GM19240 (cell line): ENCODE results near the gene TTC27.
A peak's percentile ranks its signal among the peaks of the same experiment; 100 is the strongest.
"Not testable (repeated sequence)": the region's sequence is repeated elsewhere in the genome, so short reads cannot be mapped to it uniquely, and the experiment has no call there.

Source experiments
- DNase-seq: peaks from one replicate; pipeline ENCODE4 v3.0.0; 2011; ENCODE audit warnings: low spot score; ENCODE audit not compliant: insufficient read length

TTC27 gene

DNA sequence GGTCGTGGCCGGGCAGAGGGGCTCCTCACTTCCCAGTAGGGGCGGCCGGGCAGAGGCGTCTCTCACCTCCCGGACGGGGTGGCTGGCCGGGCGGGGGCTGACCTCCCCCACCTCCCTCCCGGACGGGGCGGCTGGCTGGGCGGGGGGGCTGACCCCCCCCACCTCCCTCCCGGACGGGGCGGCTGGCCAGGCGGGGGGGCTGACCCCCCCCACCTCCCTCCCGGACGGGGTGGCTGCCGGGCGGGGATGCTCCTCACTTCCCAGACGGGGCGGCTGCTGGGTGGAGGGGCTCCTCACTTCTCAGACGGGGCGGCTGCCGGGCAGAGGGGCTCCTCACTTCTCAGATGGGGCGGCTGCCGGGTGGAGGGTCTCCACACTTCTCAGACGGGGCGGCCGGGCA, 126.8 kb downstream of the TTC27 start:
- not testable (repeated sequence) for DNase-seq

DNA sequence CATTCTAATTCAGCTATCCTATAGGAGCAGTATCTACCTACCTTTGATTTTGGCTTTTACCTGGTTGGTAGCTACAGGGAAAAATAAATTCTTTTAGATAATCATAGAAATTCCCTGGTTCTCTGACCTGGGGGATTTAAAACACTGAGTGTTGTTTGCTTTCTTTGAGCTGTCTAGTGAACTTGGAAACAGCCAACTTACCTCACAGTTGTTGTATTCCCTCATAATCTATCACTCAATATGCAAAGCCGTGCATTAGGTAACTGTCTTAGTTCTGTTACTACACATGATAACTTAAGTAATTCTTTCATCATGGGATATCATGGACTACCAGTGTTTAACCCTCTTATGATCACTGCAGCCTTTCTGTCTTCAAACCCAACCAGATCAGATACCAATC, 127.8 kb downstream of the TTC27 start:
- DNase-seq: no peak

GRCh38 chr2:32756074-32756727, 128.4 kb downstream of the TTC27 start:
- no peak for DNase-seq

DNA sequence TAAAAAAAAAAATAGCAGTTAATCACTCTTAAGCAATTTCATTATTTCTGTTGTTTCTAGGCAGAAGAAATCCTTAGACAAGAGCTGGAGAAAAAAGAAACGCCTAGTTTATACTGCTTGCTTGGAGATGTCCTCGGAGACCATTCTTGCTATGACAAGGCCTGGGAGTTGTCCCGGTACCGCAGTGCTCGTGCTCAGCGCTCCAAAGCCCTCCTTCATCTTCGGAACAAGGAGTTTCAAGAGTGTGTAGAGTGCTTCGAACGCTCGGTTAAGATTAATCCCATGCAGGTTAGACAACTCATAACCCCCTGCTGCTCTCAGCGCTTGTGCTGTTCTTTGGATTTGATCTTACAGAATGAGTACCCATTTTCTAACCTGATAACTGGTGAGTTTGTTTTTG, 130.4 kb downstream of the TTC27 start:
- no peak for DNase-seq

DNA sequence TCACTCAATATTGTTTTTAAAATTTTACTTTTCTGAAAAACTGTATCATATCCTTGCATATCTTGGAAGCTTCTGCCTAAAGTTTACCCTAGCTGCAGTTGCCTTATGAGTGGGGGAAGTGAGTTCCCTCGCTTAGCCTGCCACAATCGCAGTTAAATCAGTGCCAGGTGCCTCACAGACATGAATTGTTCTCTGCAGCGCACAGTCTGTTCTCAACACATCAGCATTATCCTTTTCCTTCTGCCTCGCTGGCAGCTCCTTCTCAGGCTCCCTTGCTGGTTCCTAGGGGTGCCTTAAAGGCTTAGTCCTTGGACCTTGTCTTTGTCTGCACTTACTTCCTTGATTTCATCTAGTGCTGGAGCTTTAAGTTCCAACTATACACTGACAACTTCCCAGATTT, 132.8 kb downstream of the TTC27 start:
- DNase-seq: no peak

DNA sequence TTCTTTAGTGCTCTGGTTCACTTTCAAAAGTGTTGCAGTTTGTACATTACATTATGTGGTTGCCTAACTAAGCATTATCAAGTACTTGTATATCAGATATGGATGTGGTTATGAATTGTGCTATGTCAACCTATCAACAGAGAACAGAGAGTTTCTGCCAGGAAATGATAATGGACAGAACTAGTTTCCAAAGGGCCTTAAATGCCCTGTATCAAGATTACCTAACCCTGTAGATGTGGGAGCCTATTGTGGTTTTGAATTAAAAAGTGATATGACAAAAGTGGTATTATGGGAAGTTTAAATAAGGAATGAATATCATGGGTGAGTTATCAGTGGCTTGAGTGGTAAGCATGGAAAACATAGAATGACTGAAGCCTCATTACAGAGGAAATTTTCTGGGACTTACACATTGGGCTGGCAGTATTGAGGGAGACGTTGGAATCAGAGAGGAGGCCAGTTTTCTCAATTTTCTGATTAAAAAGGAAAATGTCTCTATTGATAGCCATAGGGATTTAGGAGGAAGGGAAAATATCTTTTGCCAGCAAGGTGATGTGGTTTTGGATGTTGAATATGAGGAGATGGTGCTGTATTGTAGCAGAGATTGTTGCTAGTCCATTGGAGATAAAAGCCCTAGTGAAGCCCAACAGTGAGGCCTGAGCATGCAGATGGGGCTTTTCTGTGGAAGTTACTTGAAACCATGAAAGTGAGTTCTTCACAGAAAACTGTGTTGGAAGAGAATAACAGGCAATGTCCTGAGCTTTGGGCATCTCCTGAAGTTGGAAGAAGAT, 140.7 kb downstream of the TTC27 start:
- DNase-seq: no peak

DNA sequence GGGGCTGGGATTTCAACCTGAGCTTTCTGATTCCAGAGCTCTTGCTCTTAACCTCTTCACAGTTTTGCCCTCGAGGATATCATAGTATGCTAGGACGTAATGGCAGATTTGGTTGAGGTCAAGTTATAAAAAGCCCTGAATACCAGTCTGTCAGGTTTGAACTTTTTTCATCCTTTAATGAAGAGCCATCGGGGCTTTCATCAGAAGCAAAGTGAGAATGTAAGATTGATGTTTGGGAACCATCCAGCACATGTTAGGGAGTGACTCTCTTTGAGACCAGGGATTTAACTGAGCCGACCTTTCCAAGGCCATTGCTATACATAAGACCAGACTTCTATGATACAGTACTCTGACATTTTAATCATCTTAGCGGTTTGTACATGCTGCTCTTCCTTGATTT, 142.5 kb downstream of the TTC27 start:
- DNase-seq: no peak

DNA sequence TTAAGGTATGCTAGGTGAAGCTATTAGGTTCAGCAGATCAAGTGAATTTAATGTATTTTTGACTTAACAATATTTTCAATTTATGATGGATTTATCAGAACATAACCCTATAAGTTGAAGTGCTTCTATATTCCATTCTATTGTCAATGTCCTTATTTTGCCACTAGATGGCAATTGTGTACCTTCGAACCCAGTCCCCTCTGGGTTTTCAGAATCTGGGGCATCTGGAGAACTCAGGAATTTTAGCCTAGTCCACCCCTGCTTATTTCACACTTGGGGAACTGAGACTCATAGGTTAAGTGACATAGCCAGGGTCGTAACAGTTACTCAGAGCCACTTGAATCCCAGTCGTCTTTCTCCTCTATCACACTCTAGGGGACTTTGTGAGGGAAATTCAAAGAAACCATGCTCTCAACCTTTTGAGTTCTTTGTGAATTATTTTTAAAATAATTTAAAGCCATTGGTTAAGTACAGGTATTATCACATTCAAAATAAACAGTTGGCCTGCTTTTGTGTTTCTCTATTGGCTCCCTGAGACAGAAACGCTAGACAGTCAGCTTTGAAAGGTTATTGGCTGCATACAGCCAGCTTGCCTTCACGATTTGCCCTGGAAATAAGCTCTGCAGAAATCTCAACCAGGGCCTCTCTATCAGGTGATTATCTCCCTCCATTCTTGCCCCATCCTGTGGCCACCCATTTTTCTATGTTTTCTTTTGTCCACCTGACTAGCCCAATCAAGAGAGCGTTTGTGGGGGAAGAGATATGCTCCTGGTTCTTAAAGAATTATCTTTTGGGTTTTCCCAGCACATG, 145.0 kb downstream of the TTC27 start:
- DNase-seq: peak; percentile 4

DNA sequence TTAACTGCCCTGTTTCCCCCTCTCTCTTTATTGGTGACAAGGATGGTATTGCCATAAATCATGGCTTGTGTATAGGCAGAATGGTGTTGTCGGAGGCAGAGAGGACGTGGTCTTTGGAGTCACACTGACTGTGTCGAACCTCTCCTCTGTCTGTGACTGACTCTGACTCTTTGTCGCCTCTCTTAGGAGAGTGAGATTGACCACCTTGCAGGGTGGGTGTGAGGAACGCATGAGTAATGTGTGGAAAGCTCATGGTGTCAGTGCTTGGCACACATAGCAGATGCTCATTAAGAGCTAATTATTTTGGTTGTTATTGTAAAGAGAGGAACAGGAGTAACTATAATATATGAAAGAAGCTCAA, 145.6 kb downstream of the TTC27 start:
- no peak for DNase-seq

GRCh38 chr2:32775954-32776353, 148.1 kb downstream of the TTC27 start:
- DNase-seq: no peak

GRCh38 chr2:32777714-32778113, 149.9 kb downstream of the TTC27 start:
- no peak for DNase-seq

GRCh38 chr2:32780961-32781360, 153.1 kb downstream of the TTC27 start:
- no peak for DNase-seq

DNA sequence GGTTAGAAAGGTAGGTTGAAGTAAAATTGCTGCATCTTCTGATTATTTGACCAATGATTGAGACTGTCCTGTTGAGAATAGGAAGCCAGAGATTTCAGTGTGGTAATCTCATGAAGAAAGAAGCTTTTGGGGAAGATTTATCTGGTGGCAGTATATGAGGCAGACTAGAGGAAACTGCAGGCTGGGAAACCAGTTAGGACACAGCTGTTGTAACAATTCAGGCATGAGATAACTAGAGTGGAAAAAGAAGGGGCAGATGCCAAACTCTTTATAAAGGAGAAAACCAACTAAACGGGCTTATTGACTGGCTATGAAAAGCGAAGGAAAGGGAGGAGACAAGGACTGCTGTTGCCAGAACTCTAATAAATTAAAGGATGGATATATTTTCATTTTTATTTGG, 155.6 kb downstream of the TTC27 start:
- DNase-seq: no peak

DNA sequence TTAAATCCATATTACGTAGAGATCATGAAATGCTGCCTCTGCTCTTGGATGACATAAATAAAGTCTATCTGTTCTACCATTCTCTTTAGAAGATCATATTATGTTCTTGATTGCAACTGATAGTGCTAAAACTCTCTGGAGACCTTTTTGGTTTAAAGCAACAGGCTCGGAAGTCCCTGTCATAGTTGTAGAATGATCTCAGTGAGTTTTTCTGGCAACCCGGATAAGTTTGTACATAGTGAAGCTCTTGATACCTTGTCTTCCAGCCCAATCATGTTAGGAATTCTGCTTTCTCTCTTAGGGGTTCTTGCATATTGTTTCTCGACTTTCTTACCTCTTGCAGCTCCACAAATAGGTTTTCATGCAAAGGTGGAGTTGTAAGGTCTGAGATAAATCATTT, 156.1 kb downstream of the TTC27 start:
- no peak for DNase-seq

GRCh38 chr2:32787207-32787606, 159.4 kb downstream of the TTC27 start:
- no peak for DNase-seq

DNA sequence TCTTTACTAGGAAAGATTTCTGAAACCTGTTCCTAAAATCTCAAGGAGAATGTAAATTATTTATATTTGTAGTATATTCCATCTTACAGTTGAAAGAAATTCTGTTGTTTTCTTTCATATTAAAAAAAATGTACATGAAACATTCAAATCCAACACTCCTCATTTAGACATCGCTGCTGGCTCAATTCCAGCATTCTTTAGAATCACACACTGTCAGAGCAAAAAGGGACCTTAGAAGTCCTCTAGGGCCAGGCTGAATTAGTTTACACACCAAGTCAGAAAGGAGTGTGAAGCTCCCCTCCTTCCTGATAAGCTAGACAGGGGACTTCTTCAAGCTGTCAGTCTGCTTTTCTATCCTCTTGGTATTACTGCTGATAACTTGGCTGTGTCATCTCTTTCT, 160.3 kb downstream of the TTC27 start:
- no peak for DNase-seq

GRCh38 chr2:32792416-32792815, 164.6 kb downstream of the TTC27 start:
- no peak for DNase-seq

DNA sequence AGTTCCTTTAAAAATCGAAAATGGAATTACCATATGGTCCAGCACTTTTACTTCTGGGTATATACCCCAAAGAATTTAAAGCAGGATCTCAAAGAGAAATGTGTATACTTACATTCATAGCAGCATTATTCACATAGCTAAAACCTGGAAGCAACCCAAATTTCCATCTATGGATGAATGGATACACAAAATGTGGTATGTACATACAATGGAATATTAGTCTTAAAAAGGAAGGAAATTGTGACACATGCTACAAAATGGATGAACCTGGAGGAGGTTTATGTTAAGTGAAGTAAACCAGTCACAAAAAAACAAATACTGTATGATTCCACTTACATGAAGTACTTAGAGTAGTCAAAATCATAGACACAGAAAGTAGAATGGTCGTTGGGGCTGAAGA, 171.0 kb downstream of the TTC27 start:
- DNase-seq: no peak

DNA sequence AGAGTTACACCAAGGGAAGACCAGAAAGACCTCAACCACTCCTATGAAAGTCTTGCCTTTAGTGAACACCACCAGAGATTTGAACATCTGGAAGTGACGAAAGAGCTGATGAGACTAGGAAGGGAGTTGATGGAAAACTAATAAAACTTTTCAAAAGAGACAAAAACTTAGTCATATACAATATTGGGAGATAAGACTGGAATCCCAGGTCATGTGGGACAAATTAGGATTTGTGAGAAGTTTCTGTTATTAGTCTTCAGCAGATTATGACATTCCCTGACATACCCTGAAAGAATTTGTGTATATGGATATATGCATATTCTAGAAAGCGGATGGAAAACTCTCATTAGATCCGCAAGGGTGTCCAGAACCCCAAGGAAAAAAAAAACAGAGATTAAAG, 173.9 kb downstream of the TTC27 start:
- DNase-seq: no peak

GRCh38 chr2:32802877-32803276, 175.0 kb downstream of the TTC27 start:
- DNase-seq: no peak

GRCh38 chr2:32804205-32804604, 176.4 kb downstream of the TTC27 start:
- no peak for DNase-seq
